GM23338 (cell line): ENCODE data around the gene TCF7L1. TPM values are rescaled to one million over a fixed set of nuclear protein-coding genes. Genes with fewer than 3 reads are reported as not detected.

ENCODE experiments used
- ATAC-seq: fragments of 200-7000 bp; cut with Tn5 transposase; 3 replicates; pipeline ENCODE4 v1.9.1; 2020
- DNase-seq: peaks from one replicate; pipeline ENCODE4 v3.0.0-alpha.2; 2015; ENCODE audit warnings: low spot score
- H2AFZ ChIP-seq: fragments of 200-600 bp; sonication (generic); 2 replicates; pipeline ENCODE4 v1.8.0; 2016; ENCODE audit warnings: antibody characterized with exemption, mild to moderate bottlenecking, moderate library complexity
- H3F3A ChIP-seq: fragments of 200-600 bp; sonication (generic); replicated peaks from 2 replicates; pipeline ENCODE4 v1.8.0; 2017; ENCODE audit warnings: antibody characterized with exemption, mixed run types, low read depth
- H3K27ac ChIP-seq: fragments of 200-600 bp; sonication (generic); 2 replicates; pipeline ENCODE4 v1.6.1; 2016; ENCODE audit warnings: low read depth
- H3K27me3 ChIP-seq: fragments of 200-600 bp; sonication (generic); 2 replicates; pipeline ENCODE4 v1.8.0; 2016; ENCODE audit warnings: mild to moderate bottlenecking, mixed run types, moderate library complexity; ENCODE audit not compliant: insufficient read depth
- H3K36me3 ChIP-seq: fragments of 200-600 bp; sonication (generic); 2 replicates; pipeline ENCODE4 v1.8.0; 2016; ENCODE audit warnings: mild to moderate bottlenecking; ENCODE audit not compliant: insufficient read depth
- H3K4me1 ChIP-seq: fragments of 200-600 bp; sonication (generic); 2 replicates; pipeline ENCODE4 v1.8.0; 2016; ENCODE audit warnings: mild to moderate bottlenecking, moderate library complexity; ENCODE audit not compliant: insufficient read depth
- H3K4me2 ChIP-seq: fragments of 200-600 bp; sonication (generic); 2 replicates; pipeline ENCODE4 v1.7.1; 2017; ENCODE audit warnings: mixed run types
- H3K4me3 ChIP-seq: fragments of 200-600 bp; sonication (generic); 2 replicates; pipeline ENCODE4 v1.6.1; 2016; ENCODE audit warnings: mixed run types
- H3K79me2 ChIP-seq: fragments of 200-600 bp; sonication (generic); replicated peaks from 2 replicates; pipeline ENCODE4 v1.8.0; 2017; ENCODE audit warnings: mild to moderate bottlenecking; ENCODE audit not compliant: insufficient read depth
- H3K9me2 ChIP-seq: fragments of 200-600 bp; sonication (generic); 2 replicates; pipeline ENCODE4 v1.8.0; 2017; ENCODE audit not compliant: insufficient read depth
- H4K20me1 ChIP-seq: fragments of 200-600 bp; sonication (generic); replicated peaks from 2 replicates; pipeline ENCODE4 v1.8.0; 2017; ENCODE audit warnings: mild to moderate bottlenecking; ENCODE audit not compliant: insufficient read depth
- H3K27ac Mint-ChIP-seq: 2 replicates; pipeline ENCODE4 v1.8.0; 2020; ENCODE audit warnings: inconsistent platforms, mild to moderate bottlenecking, moderate library complexity, mixed read lengths
- H3K27me3 Mint-ChIP-seq: 3 replicates; pipeline ENCODE4 v1.8.0; 2022; ENCODE audit warnings: low read depth, mild to moderate bottlenecking, moderate library complexity, mixed read lengths, inconsistent platforms; ENCODE audit not compliant: insufficient read depth, poor library complexity
- H3K36me3 Mint-ChIP-seq: 3 replicates; pipeline ENCODE4 v1.8.0; 2021; ENCODE audit warnings: low read depth, mild to moderate bottlenecking, inconsistent platforms, moderate library complexity, mixed read lengths
- H3K4me1 Mint-ChIP-seq: 3 replicates; pipeline ENCODE4 v1.8.0; 2020; ENCODE audit warnings: mild to moderate bottlenecking, inconsistent platforms, mixed read lengths
- H3K4me3 Mint-ChIP-seq: 3 replicates; pipeline ENCODE4 v1.8.0; 2021; ENCODE audit warnings: moderate library complexity, mild to moderate bottlenecking, inconsistent platforms, mixed read lengths
- H3K9me3 Mint-ChIP-seq: 3 replicates; pipeline ENCODE4 v1.8.0; 2020; ENCODE audit warnings: moderate library complexity, mild to moderate bottlenecking, inconsistent platforms, mixed read lengths
- CREB1 ChIP-seq: fragments of 250-450 bp; sonication (Bioruptor Pico); IDR thresholded peaks from 2 replicates; pipeline ENCODE4 v1.5.0; 2020; ENCODE audit warnings: low read depth, mild to moderate bottlenecking, moderate library complexity
- EZH2 ChIP-seq: fragments of 200-600 bp; sonication (generic); IDR thresholded peaks from one replicate; pipeline ENCODE4 v1.8.0; 2017; ENCODE audit warnings: antibody characterized with exemption, mild to moderate bottlenecking, low read depth; ENCODE audit not compliant: unreplicated experiment
- EZH2phosphoT487 ChIP-seq: fragments of 200-600 bp; sonication (generic); IDR thresholded peaks from one replicate; pipeline ENCODE4 v1.8.1; 2018; ENCODE audit warnings: antibody characterized with exemption; ENCODE audit not compliant: unreplicated experiment
- JUNB ChIP-seq: IDR thresholded peaks from one replicate; pipeline ENCODE4 v1.6.1; 2016; ENCODE audit warnings: antibody characterized with exemption; ENCODE audit not compliant: unreplicated experiment
- POLR2AphosphoS5 ChIP-seq: IDR thresholded peaks from 2 replicates; pipeline ENCODE4 v1.6.1; 2016; ENCODE audit warnings: antibody characterized with exemption, low read depth
- STAT1 ChIP-seq: IDR thresholded peaks from one replicate; pipeline ENCODE4 v1.6.1; 2016; ENCODE audit warnings: antibody characterized with exemption; ENCODE audit not compliant: unreplicated experiment
- polyA plus RNA-seq: library from polyadenylated mRNA; unstranded; fragments of >200 nt; fragmentation: Nextera tagmentation; extraction: Ambion mirVana; gene quantifications from 2 replicates; pipeline ENCODE4 v1.2.1, GENCODE V29; 2016
- total RNA-seq: library from RNA; depleted of rRNA; stranded (reverse); fragments of >200 nt; shearing (Covaris generic); gene quantifications from 2 replicates; pipeline ENCODE4 v1.2.3, GENCODE V29; 2014
- TF ChIP-seq, protein P1 (sequence below), 2 experiments: fragments of 200-600 bp in 1 of 2; sonication (generic) in 1 of 2; conservative IDR thresholded peaks; 2 replicates each; pipeline versions ENCODE4 v1.5.1 to v1.6.1; 2016 to 2017; ENCODE audit warnings: antibody characterized with exemption in 2 of 2, low read depth in 2 of 2, mild to moderate bottlenecking in 2 of 2, moderate library complexity in 1 of 2
- TF ChIP-seq, protein P2 (sequence below): IDR thresholded peaks from 2 replicates; pipeline ENCODE4 v1.6.1; 2016; ENCODE audit warnings: antibody characterized with exemption

Gene TCF7L1
- total and polyA plus RNA-seq, 2 experiments from 2014 or later: 47.3 to 101 TPM

DNA sequence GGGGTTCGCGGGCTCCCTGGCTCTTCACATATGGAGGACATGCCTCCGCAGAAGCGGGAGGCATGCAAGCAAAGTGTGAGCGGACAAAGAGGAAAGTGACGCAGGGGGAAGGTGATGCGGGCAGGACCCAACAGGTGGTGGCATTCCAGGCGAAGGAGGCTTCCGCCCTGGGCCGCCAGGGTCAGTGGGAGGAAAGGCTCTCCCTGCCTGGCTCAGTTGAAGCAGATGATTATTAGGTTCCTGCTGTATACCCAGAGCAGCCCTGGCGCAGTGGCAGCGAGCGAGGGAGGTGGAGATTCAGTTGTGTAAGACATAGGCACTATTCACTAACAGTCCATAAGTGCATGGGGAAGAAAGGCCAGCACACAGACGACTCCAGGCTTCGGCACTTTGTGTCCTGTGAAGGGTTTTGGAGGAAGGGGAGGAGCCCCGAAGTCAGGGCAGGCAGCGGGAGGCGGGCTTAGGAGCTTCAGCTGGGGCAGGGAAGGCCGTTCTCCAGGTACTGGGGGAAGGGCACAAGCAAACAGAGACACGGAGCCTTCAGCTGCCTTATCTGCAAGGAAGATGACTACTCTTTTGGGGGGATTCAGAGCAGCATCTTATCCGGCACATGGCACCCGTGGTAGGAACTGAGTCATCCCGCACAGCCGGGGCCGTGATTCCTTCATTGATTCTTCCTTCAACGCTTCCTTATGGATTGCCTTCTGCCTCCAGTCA, 104.8 kb downstream of the TCF7L1 start:
- peak overlapping the region; percentile 67 for H3K4me3 Mint-ChIP-seq
- peaks cover 83% of the 10 kb centered on the region for H3K4me1 Mint-ChIP-seq
- no peak overlapping the region for H2AFZ ChIP-seq
- no peaks in the 10 kb centered on the region for H3K27me3 ChIP-seq
- H3K79me2 ChIP-seq: peaks cover 93% of the 10 kb centered on the region
- peak overlapping the region; percentile 81 for H3K4me2 ChIP-seq
- H3K9me2 ChIP-seq: no peaks in the 10 kb centered on the region
- DNase-seq (peak; percentile 95), ATAC-seq (peak; percentile 82)
- peaks cover 4% of the 10 kb centered on the region; the same call in 1 of the 2 replicates for H3K36me3 ChIP-seq
- H4K20me1 ChIP-seq: peaks cover 7% of the 10 kb centered on the region; the same call in 1 of the 2 replicates
- peak overlapping the region; percentile 96 for H3K27ac ChIP-seq
- H3K9me3 Mint-ChIP-seq: no peaks in the 10 kb centered on the region
- TF ChIP-seq POLR2AphosphoS5: peak; percentile 45
- TF ChIP-seq, protein P1, sequence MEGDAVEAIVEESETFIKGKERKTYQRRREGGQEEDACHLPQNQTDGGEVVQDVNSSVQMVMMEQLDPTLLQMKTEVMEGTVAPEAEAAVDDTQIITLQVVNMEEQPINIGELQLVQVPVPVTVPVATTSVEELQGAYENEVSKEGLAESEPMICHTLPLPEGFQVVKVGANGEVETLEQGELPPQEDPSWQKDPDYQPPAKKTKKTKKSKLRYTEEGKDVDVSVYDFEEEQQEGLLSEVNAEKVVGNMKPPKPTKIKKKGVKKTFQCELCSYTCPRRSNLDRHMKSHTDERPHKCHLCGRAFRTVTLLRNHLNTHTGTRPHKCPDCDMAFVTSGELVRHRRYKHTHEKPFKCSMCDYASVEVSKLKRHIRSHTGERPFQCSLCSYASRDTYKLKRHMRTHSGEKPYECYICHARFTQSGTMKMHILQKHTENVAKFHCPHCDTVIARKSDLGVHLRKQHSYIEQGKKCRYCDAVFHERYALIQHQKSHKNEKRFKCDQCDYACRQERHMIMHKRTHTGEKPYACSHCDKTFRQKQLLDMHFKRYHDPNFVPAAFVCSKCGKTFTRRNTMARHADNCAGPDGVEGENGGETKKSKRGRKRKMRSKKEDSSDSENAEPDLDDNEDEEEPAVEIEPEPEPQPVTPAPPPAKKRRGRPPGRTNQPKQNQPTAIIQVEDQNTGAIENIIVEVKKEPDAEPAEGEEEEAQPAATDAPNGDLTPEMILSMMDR (conservative IDR thresholded peaks at IDR 0.05; ENCODE audit: low read depth in 2 of 2): 0 out of 4 replicates have a peak, but pooled peaks of 1 of the 2 experiments have one; percentile 6
- TF ChIP-seq CREB1 (CRISPR knock-in tag): peak; percentile 80
- no peak for TF ChIP-seq JUNB
- H3K36me3 Mint-ChIP-seq: peaks cover 33% of the 10 kb centered on the region
- H3K4me1 ChIP-seq: peaks cover 90% of the 10 kb centered on the region
- peaks cover 24% of the 10 kb centered on the region for H3K27me3 Mint-ChIP-seq
- H3K4me3 ChIP-seq: peak overlapping the region; percentile 47
- peaks cover 23% of the 10 kb centered on the region for H3F3A ChIP-seq
- peak overlapping the region; percentile 99 for H3K27ac Mint-ChIP-seq

DNA sequence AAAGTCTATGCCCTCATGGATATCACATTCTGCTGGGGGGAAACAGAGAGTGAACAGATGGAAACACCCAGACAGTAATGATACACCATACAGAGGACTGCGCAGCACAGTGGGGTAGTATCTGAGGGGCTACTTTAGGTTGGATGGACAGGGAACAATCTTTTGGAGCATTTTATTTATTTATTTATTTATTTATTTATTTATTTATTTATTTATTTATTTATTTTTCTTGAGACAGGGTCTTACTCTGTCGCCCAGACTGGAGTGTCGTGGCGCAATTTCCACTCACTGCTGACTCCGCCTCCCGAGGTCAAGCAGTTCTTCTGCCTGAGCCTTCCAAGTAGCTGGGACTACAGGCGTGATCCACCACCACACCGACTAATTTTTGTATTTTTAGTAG, 105.4 kb downstream of the TCF7L1 start:
- H3K4me2 ChIP-seq: peak overlapping the region; percentile 81
- H3K4me1 Mint-ChIP-seq: peaks cover 88% of the 10 kb centered on the region
- H3K4me1 ChIP-seq: peaks cover 90% of the 10 kb centered on the region
- no peak for TF ChIP-seq EZH2phosphoT487
- TF ChIP-seq STAT1: no peak
- TF ChIP-seq, protein P2, sequence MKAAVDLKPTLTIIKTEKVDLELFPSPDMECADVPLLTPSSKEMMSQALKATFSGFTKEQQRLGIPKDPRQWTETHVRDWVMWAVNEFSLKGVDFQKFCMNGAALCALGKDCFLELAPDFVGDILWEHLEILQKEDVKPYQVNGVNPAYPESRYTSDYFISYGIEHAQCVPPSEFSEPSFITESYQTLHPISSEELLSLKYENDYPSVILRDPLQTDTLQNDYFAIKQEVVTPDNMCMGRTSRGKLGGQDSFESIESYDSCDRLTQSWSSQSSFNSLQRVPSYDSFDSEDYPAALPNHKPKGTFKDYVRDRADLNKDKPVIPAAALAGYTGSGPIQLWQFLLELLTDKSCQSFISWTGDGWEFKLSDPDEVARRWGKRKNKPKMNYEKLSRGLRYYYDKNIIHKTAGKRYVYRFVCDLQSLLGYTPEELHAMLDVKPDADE: no peak
- TF ChIP-seq, protein P1 (conservative IDR thresholded peaks at IDR 0.05; ENCODE audit: low read depth in 2 of 2): no peak
- TF ChIP-seq POLR2AphosphoS5: no peak
- no peak for TF ChIP-seq EZH2

More for the DNA sequence above, 105.4 kb downstream of the TCF7L1 start:
- ATAC-seq (no peak), DNase-seq (no peak)
- peak overlapping the region; percentile 96 for H3K27ac ChIP-seq
- H2AFZ ChIP-seq: no peak overlapping the region
- peaks cover 23% of the 10 kb centered on the region for H3F3A ChIP-seq
- no peaks in the 10 kb centered on the region for H3K9me3 Mint-ChIP-seq
- H3K9me2 ChIP-seq: no peaks in the 10 kb centered on the region
- peaks cover 30% of the 10 kb centered on the region for H3K36me3 Mint-ChIP-seq
- H3K27ac Mint-ChIP-seq: peak overlapping the region; percentile 99
- H3K27me3 ChIP-seq: no peaks in the 10 kb centered on the region
- H4K20me1 ChIP-seq: peaks cover 7% of the 10 kb centered on the region; the same call in 1 of the 2 replicates
- peaks cover 28% of the 10 kb centered on the region for H3K27me3 Mint-ChIP-seq
- H3K4me3 Mint-ChIP-seq: peak overlapping the region; percentile 67
- no peaks in the 10 kb centered on the region; the same call in 1 of the 2 replicates for H3K36me3 ChIP-seq
- peak overlapping the region; percentile 47 for H3K4me3 ChIP-seq
- peaks cover 93% of the 10 kb centered on the region for H3K79me2 ChIP-seq
